Neutrophil (primary cell): ENCODE data around the gene SPC25.

Experiments used
- H3K27ac ChIP-seq: fragments of 200-600 bp; sonication (generic); 2 replicates; pipeline ENCODE4 v1.5.1; 2016; ENCODE audit warnings: mild to moderate bottlenecking, moderate library complexity
- H3K27me3 ChIP-seq: fragments of 200-600 bp; sonication (generic); 2 replicates; pipeline ENCODE4 v1.6.0; 2016; ENCODE audit warnings: mild to moderate bottlenecking
- H3K36me3 ChIP-seq: fragments of 200-600 bp; sonication (generic); 2 replicates; pipeline ENCODE4 v1.5.1; 2017
- H3K4me1 ChIP-seq, 2 experiments: fragments of 200-600 bp in 1 of 2; sonication (generic) in 1 of 2; 1 replicate in 1 of 2; 2 replicates in 1 of 2; pipeline versions ENCODE4 v1.5.1 to v1.6.1; 2013 to 2016; ENCODE audit warnings: low read depth in 1 of 2, low read length in 1 of 2, mild to moderate bottlenecking in 1 of 2, moderate library complexity in 1 of 2; ENCODE audit not compliant: control insufficient read depth in 1 of 2, insufficient read depth in 1 of 2
- H3K4me3 ChIP-seq, 2 experiments: fragments of 200-600 bp in 1 of 2; sonication (generic) in 1 of 2; 1 replicate in 1 of 2; 2 replicates in 1 of 2; pipeline ENCODE4 v1.5.1; 2013 to 2016; ENCODE audit warnings: low read depth in 1 of 2, low read length in 1 of 2, mild to moderate bottlenecking in 1 of 2, moderate library complexity in 1 of 2
- H3K9me3 ChIP-seq: fragments of 200-600 bp; sonication (generic); 2 replicates; pipeline ENCODE4 v1.5.1; 2016
- TF ChIP-seq, protein P1 (sequence below): fragments of 200-600 bp; sonication (generic); IDR thresholded peaks from 2 replicates; pipeline ENCODE4 v1.5.1; 2016; ENCODE audit warnings: antibody characterized with exemption

SPC25 gene

DNA sequence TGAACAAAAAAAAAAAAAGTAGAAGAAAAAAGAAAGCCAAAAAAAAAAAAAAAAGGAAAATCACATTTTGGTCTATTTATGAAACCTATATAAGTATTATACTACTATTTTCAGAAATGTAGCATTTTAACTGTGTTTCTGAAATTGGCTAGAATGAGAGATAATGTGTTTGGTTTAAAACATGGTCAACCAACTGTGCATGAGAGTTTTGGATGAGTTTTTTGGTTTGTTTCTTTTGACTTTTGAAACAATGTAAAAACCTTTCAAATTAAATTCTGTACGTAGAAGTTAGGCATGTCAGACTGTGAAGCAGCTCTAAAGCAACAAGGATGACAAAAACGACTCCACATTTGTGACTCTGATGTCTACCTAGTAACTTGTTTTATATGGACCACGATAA is 34.6 kb downstream of the SPC25 start:
- Histone ChIP-seq H3K4me1 (no peaks in the 10 kb centered on the region), H3K36me3 (peaks cover 10% of the 10 kb centered on the region), H3K4me3 (no peak overlapping the region), H3K27me3 (no peaks in the 10 kb centered on the region), H3K9me3 (no peaks in the 10 kb centered on the region), H3K27ac (no peak overlapping the region)
- TF ChIP-seq, protein P1, sequence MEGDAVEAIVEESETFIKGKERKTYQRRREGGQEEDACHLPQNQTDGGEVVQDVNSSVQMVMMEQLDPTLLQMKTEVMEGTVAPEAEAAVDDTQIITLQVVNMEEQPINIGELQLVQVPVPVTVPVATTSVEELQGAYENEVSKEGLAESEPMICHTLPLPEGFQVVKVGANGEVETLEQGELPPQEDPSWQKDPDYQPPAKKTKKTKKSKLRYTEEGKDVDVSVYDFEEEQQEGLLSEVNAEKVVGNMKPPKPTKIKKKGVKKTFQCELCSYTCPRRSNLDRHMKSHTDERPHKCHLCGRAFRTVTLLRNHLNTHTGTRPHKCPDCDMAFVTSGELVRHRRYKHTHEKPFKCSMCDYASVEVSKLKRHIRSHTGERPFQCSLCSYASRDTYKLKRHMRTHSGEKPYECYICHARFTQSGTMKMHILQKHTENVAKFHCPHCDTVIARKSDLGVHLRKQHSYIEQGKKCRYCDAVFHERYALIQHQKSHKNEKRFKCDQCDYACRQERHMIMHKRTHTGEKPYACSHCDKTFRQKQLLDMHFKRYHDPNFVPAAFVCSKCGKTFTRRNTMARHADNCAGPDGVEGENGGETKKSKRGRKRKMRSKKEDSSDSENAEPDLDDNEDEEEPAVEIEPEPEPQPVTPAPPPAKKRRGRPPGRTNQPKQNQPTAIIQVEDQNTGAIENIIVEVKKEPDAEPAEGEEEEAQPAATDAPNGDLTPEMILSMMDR: no peak

DNA sequence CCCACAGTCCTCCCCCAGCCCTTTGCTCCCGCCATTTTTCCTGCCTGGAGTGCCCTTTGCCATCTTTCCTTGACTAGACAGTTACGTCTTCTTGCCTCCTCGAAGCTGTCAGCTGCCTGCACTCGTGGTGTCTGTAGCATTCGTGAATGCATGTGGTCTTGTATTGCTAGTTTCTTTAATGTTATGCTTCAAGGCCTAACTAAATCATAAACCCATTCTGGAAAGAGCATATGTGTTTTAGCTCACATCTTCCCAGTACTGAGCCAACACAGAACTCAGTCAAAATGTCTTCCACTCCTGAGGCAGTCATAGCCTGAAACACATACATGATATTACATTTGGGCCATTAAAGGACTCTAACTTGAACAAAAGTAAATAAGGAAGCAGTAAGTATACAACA is 35.6 kb downstream of the SPC25 start:
- no peak overlapping the region for H3K4me3 ChIP-seq
- H3K27ac ChIP-seq: no peak overlapping the region
- no peaks in the 10 kb centered on the region for H3K4me1 ChIP-seq
- H3K9me3 ChIP-seq: no peaks in the 10 kb centered on the region
- TF ChIP-seq, protein P1: no peak
- H3K27me3 ChIP-seq: no peaks in the 10 kb centered on the region
- H3K36me3 ChIP-seq: peaks cover 10% of the 10 kb centered on the region

DNA sequence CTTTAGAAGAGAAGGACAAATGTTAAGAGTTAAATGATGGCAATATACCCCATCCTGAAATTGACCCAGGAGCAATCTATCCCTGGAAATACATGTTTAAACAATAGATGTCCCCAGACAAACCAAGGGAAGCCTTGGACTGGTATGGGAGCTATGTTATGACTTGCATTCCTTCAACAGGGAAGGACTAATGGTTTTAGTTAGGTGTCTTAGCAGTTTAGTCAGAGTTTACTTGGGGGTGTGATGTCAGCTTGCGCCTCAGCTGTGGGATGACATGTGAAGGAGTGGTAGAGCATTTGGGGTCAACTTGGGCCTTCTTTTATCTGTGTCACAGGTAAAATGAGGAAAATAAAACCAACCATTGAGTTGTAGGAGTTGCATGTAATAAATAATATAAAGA is 36.8 kb downstream of the SPC25 start:
- Histone ChIP-seq H3K4me3 (no peak overlapping the region), H3K4me1 (no peaks in the 10 kb centered on the region), H3K9me3 (no peaks in the 10 kb centered on the region), H3K36me3 (peaks cover 10% of the 10 kb centered on the region), H3K27me3 (no peaks in the 10 kb centered on the region), H3K27ac (no peak overlapping the region)
- TF ChIP-seq, protein P1: no peak

DNA sequence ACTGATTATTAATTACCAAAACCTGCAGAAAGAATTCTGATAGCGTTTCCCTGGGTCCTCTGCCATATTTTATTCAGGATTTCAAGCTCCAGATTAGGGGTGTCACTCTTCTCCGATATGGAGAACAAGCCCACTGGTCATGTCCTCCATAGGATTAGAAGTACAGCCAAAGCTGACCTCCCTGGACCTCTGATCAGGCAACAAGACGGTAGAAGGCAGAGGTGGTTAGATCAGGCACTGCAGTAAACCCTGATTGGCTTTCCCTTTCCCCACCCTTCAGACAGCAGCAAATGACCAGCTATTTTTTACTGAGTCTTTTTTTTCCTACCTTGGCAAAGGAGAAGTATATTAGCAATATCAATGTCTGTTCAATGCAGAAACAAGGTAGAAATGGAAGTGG is 37.7 kb downstream of the SPC25 start:
- no peaks in the 10 kb centered on the region for H3K4me1 ChIP-seq
- TF ChIP-seq, protein P1: no peak
- no peak overlapping the region for H3K27ac ChIP-seq
- no peaks in the 10 kb centered on the region for H3K27me3 ChIP-seq
- H3K4me3 ChIP-seq: no peak overlapping the region
- no peaks in the 10 kb centered on the region for H3K9me3 ChIP-seq
- peaks cover 10% of the 10 kb centered on the region for H3K36me3 ChIP-seq

DNA sequence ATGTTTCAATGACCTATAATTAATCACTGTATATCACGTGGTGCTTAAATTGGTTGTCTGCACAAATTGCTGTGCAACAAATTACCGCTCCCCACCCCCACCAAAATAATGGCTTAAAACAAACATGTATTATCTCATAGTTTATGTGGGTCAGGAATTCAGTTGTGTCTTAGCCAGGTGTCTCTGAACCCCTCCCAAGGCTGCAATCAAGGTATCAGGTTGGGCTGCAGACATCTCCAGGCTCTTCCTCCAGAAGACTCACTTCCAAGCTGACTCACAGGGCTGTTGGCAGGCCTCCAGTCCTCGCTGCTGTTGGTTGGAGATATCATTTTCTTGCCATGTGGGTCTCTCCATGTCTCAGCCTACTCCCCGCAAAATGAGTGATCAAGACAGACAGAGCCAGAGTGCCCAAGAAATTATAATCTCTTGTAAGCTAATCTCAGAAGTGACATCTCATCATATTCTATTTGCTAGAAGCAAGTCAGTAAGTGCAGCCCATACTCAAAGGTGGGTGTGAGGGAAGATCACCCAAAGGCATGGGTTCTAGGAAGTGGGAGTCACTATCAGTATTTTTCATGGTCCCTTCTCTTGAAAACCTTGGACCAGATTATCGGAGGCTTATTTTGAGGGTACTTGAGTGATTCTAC is 38.4 kb downstream of the SPC25 start:
- H3K9me3 ChIP-seq: no peaks in the 10 kb centered on the region
- H3K27ac ChIP-seq: no peak overlapping the region
- H3K27me3 ChIP-seq: no peaks in the 10 kb centered on the region
- H3K4me3 ChIP-seq: no peak overlapping the region
- peaks cover 10% of the 10 kb centered on the region for H3K36me3 ChIP-seq
- TF ChIP-seq, protein P1: no peak
- no peaks in the 10 kb centered on the region for H3K4me1 ChIP-seq

DNA sequence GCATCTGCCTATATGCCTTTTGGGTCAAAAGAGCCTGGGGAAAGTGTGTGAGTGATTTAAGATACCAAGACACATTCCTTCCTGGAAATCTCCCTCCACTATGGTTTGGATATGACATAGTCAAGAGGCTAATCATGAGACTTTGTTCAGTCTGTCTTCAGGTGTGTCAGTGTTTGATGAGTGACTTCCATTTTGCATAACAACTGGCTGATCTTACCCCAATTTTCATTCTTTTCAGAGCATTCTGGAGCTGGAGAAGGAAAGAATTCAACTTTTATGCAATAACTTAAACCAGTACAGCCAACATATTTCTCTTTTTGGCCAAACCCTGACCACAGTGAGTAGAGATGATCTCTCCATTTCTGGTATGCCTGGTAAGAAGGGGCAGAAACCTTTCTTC is 39.4 kb downstream of the SPC25 start:
- no peak overlapping the region for H3K27ac ChIP-seq
- H3K27me3 ChIP-seq: no peaks in the 10 kb centered on the region
- TF ChIP-seq, protein P1: no peak
- H3K9me3 ChIP-seq: no peaks in the 10 kb centered on the region
- no peak overlapping the region for H3K4me3 ChIP-seq
- H3K36me3 ChIP-seq: peaks cover 10% of the 10 kb centered on the region
- H3K4me1 ChIP-seq: no peaks in the 10 kb centered on the region
